Nephron progenitor cell (in vitro differentiated cells): ENCODE data around the gene PRKCZ.

Experiments used
- DNase-seq: peaks from one replicate; pipeline ENCODE4 v3.0.0; 2021
- H3K27ac Mint-ChIP-seq: 2 replicates; pipeline ENCODE4 v1.8.0; 2021; ENCODE audit warnings: mild to moderate bottlenecking, moderate library complexity, mixed read lengths
- H3K27me3 Mint-ChIP-seq: 2 replicates; pipeline ENCODE4 v1.8.0; 2021; ENCODE audit warnings: mild to moderate bottlenecking, low read depth, mixed read lengths; ENCODE audit not compliant: poor library complexity
- H3K36me3 Mint-ChIP-seq: 2 replicates; pipeline ENCODE4 v1.8.0; 2021; ENCODE audit warnings: low read depth, mixed read lengths
- H3K4me1 Mint-ChIP-seq: 2 replicates; pipeline ENCODE4 v1.8.0; 2021; ENCODE audit warnings: mixed read lengths
- H3K4me3 Mint-ChIP-seq: 2 replicates; pipeline ENCODE4 v1.8.0; 2021; ENCODE audit warnings: mild to moderate bottlenecking, moderate library complexity, mixed read lengths
- H3K9me3 Mint-ChIP-seq: 2 replicates; pipeline ENCODE4 v1.8.0; 2021; ENCODE audit warnings: mild to moderate bottlenecking, moderate library complexity, mixed read lengths
- CTCF ChIP-seq: fragments of 200-600 bp; sonication (generic); IDR thresholded peaks from 2 replicates; pipeline ENCODE4 v1.5.0; 2021; ENCODE audit warnings: antibody characterized with exemption

Gene PRKCZ

GRCh38 chr1:2214541-2215241 is 164.5 kb downstream of the PRKCZ start:
- Mint-ChIP-seq H3K27ac (no peak overlapping the region), H3K36me3 (no peaks in the 10 kb centered on the region)

DNA sequence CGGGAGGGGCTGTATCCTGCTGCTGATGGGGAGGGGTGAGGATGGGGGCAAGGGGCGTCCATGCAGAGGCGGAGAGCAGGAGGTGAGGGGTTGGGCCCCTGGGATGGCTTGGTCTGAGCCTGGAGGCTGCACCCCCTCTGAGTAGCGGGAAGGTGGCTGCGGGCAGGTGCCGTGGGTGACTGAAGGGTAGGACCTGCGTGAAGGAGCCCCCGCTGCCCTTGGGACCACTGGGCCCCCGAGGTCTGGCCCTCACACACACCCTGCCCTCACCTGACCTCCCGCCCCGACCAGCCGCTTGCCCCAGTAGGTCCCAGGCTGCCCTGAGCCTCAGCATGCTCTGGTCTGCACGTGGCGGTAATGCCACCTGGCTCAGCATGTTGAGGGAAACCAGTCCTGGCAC is 165.1 kb downstream of the PRKCZ start:
- no peak for DNase-seq
- Mint-ChIP-seq H3K27ac (no peak overlapping the region), H3K4me1 (peaks cover 20% of the 10 kb centered on the region), H3K27me3 (peaks cover 4% of the 10 kb centered on the region), H3K4me3 (no peak overlapping the region), H3K36me3 (no peaks in the 10 kb centered on the region), H3K9me3 (peaks cover 9% of the 10 kb centered on the region)
- no peak for TF ChIP-seq CTCF

More at GRCh38 chr1:2214541-2215241, 164.5 kb downstream of the PRKCZ start:
- H3K9me3 Mint-ChIP-seq, result peaks cover 9% of the 10 kb centered on the region
- peaks cover 25% of the 10 kb centered on the region for H3K4me1 Mint-ChIP-seq
- no peak overlapping the region for H3K4me3 Mint-ChIP-seq
- H3K27me3 Mint-ChIP-seq, result peaks cover 4% of the 10 kb centered on the region
- no peak for TF ChIP-seq CTCF
- DNase-seq, result no peak

- no peak for TF ChIP-seq CTCF
- Mint-ChIP-seq H3K27ac (no peak overlapping the region), H3K4me1 (peaks cover 27% of the 10 kb centered on the region), H3K4me3 (no peak overlapping the region), H3K36me3 (no peaks in the 10 kb centered on the region), H3K27me3 (peaks cover 4% of the 10 kb centered on the region), H3K9me3 (peaks cover 9% of the 10 kb centered on the region)
- no peak for DNase-seq
These were observed 165.9 kb downstream of the PRKCZ start for GRCh38 chr1:2215909-2216766.

GRCh38 chr1:2216767-2217058 is 166.5 kb downstream of the PRKCZ start:
- Mint-ChIP-seq H3K27me3 (peaks cover 4% of the 10 kb centered on the region), H3K36me3 (no peaks in the 10 kb centered on the region), H3K4me1 (peaks cover 31% of the 10 kb centered on the region), H3K27ac (no peak overlapping the region), H3K4me3 (no peak overlapping the region), H3K9me3 (peaks cover 9% of the 10 kb centered on the region)
- TF ChIP-seq CTCF, result no peak
- no peak for DNase-seq

DNA sequence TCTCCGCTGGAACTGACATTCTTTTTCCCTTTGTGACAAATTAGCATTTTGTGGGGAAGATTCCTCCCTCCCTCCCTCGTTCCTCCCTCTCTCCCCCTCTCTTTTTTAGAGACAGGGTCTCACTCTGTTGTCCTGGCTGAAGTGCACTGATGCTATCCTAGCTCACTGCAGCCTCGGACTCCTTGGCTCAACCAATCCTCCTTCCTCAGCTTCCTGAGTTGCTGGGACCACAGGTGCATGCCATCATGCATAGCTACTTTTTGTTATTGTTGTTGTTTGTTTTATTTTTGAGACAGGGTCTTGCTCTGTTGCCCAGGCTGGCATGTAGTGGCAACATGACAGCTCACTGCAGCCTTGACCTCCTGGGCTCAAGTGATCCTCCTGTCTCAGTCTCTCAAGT is 171.1 kb downstream of the PRKCZ start:
- TF ChIP-seq CTCF, result no peak
- Mint-ChIP-seq H3K4me3 (no peak overlapping the region), H3K36me3 (no peaks in the 10 kb centered on the region), H3K27me3 (peaks cover 4% of the 10 kb centered on the region), H3K27ac (no peak overlapping the region), H3K4me1 (peaks cover 20% of the 10 kb centered on the region), H3K9me3 (peaks cover 9% of the 10 kb centered on the region)
- DNase-seq, result no peak

DNA sequence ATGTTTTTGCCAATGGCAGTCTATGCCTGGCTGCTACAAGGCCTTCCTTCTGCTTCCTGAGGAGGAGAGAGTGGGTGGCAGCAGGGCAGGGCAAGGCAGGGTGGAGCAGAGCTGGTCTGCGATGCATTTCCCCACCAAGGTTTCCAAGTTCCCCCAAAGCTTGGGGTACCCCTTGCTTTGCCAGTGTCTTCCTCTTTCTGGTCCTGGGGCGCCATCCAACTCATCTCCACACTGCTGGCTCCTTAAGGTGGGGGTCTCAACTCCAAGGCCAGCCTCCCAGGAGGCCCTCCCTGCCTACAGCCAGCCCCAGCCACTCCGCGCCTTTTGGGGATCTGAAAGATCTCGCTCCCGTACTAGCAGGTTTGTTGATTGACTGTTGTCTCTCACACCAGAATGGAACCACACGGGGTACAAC is 174.0 kb downstream of the PRKCZ start:
- Mint-ChIP-seq H3K36me3 (no peaks in the 10 kb centered on the region), H3K4me1 (peaks cover 22% of the 10 kb centered on the region), H3K27me3 (no peaks in the 10 kb centered on the region), H3K9me3 (peaks cover 3% of the 10 kb centered on the region), H3K4me3 (no peak overlapping the region), H3K27ac (no peak overlapping the region)
- no peak for TF ChIP-seq CTCF
- no peak for DNase-seq
